Vagina (tissue), 2 donors: ENCODE data around the gene CADM1. TPM values are rescaled to one million over a fixed set of nuclear protein-coding genes. Genes with fewer than 3 reads are reported as not detected.

Source experiments
- DNase-seq, 2 donors: peaks; one replicate each; pipeline ENCODE4 v3.0.0-alpha.2; 2017; ENCODE audit errors: extremely low spot score in 2 of 2
- H3K27ac ChIP-seq: fragments of 200-600 bp; sonication (generic); one replicate; pipeline ENCODE4 v1.5.1; 2019
- H3K27me3 ChIP-seq: fragments of 200-600 bp; sonication (generic); one replicate; pipeline ENCODE4 v1.5.1; 2019
- H3K36me3 ChIP-seq, 2 donors: fragments of 200-600 bp; sonication (generic); one replicate each; pipeline ENCODE4 v1.5.1; 2017 to 2019
- H3K4me1 ChIP-seq: fragments of 200-600 bp; sonication (generic); one replicate; pipeline ENCODE4 v1.5.1; 2019
- H3K4me3 ChIP-seq, 2 donors: fragments of 200-600 bp; sonication (generic); 1 replicate in 1 of 2; 2 replicates in 1 of 2; pipeline ENCODE4 v1.5.1; 2016 to 2019
- H3K9me3 ChIP-seq: fragments of 200-600 bp; sonication (generic); one replicate; pipeline ENCODE4 v1.5.1; 2019
- POLR2A ChIP-seq, 2 donors: fragments of 450-650 bp; IDR thresholded peaks; one replicate each; pipeline ENCODE4 v1.6.1; 2017; ENCODE audit warnings: antibody characterized with exemption in 2 of 2, mild to moderate bottlenecking in 2 of 2, moderate library complexity in 2 of 2
- POLR2AphosphoS5 ChIP-seq, 2 donors: sonication (generic); formaldehyde crosslinking; IDR thresholded peaks; one replicate each; pipeline ENCODE4 v1.9.0; 2017; ENCODE audit warnings: antibody characterized with exemption in 2 of 2, mild to moderate bottlenecking in 2 of 2, low read depth in 1 of 2; ENCODE audit not compliant: insufficient read depth in 1 of 2
- intact Hi-C: fragments of 100-400 bp; cut with DNase I; formaldehyde crosslinking; loops from one replicate; pipeline ENCODE4 v1.15.1; 2023
- total RNA-seq: library from RNA; depleted of rRNA; stranded (reverse); fragments of >200 nt; gene quantifications from one replicate; pipeline ENCODE4 v1.2.3, GENCODE V29; 2016
- TF ChIP-seq, protein P1 (sequence below), 3 experiments: fragments of 450-650 bp in 2 of 3; fragments of 200-600 bp in 1 of 3; sonication (generic) in 1 of 3; IDR thresholded peaks; one replicate each; pipeline ENCODE4 v1.5.1; 2017 to 2019; ENCODE audit warnings: antibody characterized with exemption in 3 of 3, mild to moderate bottlenecking in 2 of 3, moderate library complexity in 2 of 3

The CADM1 gene
- total RNA-seq, 1 donor from 2014 or later: 37.1 TPM

DNA sequence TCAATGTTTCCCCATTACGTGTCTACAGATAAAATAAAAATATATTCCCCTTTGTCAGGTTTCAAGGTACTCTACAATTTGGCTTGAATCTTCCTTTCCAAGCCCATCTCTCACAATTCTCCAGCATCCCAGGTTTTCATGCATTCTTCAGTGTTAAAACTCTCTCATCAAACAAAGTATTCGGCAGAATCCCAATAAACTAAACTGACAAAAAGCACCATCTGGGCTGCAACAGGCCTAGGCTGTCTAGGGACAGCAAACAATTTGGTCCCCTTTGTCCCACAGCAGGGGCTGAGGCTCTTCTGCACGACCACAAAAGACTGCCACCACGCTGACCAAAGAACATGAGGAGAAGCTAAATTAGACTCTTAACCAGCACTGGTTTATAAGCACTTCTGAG is 159.4 kb downstream of the CADM1 start:
- no peak for DNase-seq
- intact Hi-C loops: no loop called here
- TF ChIP-seq POLR2AphosphoS5 (IDR thresholded peaks at IDR 0.05; ENCODE audit: insufficient read depth in 1 of 2, low read depth in 1 of 2): no peak
- TF ChIP-seq POLR2A (IDR thresholded peaks at IDR 0.05): no peak
- TF ChIP-seq, protein P1, sequence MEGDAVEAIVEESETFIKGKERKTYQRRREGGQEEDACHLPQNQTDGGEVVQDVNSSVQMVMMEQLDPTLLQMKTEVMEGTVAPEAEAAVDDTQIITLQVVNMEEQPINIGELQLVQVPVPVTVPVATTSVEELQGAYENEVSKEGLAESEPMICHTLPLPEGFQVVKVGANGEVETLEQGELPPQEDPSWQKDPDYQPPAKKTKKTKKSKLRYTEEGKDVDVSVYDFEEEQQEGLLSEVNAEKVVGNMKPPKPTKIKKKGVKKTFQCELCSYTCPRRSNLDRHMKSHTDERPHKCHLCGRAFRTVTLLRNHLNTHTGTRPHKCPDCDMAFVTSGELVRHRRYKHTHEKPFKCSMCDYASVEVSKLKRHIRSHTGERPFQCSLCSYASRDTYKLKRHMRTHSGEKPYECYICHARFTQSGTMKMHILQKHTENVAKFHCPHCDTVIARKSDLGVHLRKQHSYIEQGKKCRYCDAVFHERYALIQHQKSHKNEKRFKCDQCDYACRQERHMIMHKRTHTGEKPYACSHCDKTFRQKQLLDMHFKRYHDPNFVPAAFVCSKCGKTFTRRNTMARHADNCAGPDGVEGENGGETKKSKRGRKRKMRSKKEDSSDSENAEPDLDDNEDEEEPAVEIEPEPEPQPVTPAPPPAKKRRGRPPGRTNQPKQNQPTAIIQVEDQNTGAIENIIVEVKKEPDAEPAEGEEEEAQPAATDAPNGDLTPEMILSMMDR (IDR thresholded peaks at IDR 0.05): no peak
- H3K9me3 ChIP-seq: no peaks in the 10 kb centered on the region
- no peaks in the 10 kb centered on the region for H3K27me3 ChIP-seq
- no peaks in the 10 kb centered on the region for H3K4me1 ChIP-seq
- no peak overlapping the region for H3K27ac ChIP-seq
- no peak overlapping the region for H3K4me3 ChIP-seq
- H3K36me3 ChIP-seq: no peaks in the 10 kb centered on the region

DNA sequence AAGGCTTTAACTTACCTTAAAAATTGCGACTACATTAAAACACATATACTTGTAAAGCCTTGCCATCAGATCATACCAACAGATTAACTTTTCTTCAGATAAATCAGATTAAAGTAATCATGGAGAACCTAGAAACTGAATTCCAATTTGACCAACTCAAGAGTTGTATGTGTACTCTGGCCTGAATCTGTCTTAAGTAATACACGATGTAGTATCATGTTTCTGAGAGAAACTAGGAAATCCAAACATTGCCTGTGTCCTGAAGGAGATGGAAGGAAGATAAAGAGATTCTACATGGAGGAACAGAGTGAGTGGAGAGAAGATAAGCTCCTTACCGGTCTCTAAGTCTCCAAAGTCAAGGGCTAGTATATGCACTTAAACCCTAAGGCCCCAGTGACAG is 162.1 kb downstream of the CADM1 start:
- Histone ChIP-seq H3K4me3 (no peak overlapping the region), H3K36me3 (no peaks in the 10 kb centered on the region), H3K27ac (no peak overlapping the region), H3K4me1 (no peaks in the 10 kb centered on the region), H3K9me3 (no peaks in the 10 kb centered on the region), H3K27me3 (no peaks in the 10 kb centered on the region)
- TF ChIP-seq POLR2AphosphoS5 (IDR thresholded peaks at IDR 0.05; ENCODE audit: insufficient read depth in 1 of 2, low read depth in 1 of 2): no peak
- no peak for TF ChIP-seq POLR2A (IDR thresholded peaks at IDR 0.05)
- TF ChIP-seq, protein P1 (IDR thresholded peaks at IDR 0.05): no peak
- DNase-seq: no peak
- intact Hi-C loops: no loop called here

DNA sequence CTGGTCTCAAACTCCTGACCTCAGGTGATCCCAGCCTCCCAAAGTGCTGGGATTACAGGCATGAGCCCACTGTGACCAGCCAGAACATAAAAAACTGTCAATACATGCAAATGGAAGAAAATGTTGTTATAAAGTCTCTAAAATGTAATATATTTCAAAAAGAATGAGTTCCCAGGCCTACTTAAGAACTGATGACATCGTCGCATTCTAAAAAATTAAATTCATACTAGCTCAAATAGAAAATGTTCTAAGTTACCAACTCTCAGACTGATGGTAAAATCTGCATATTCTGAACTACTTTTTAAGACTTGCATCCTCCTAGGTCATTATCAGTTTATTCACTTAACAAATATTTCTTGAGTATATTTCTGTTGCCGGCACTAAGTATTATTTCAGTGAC is 163.3 kb downstream of the CADM1 start:
- TF ChIP-seq, protein P1 (IDR thresholded peaks at IDR 0.05): no peak
- TF ChIP-seq POLR2A (IDR thresholded peaks at IDR 0.05) (no peak), POLR2AphosphoS5 (IDR thresholded peaks at IDR 0.05; ENCODE audit: insufficient read depth in 1 of 2, low read depth in 1 of 2) (no peak)
- H3K27me3 ChIP-seq: no peaks in the 10 kb centered on the region
- no peaks in the 10 kb centered on the region for H3K9me3 ChIP-seq
- no peaks in the 10 kb centered on the region for H3K36me3 ChIP-seq
- H3K4me3 ChIP-seq: no peak overlapping the region
- intact Hi-C loops: no loop called here
- no peak overlapping the region for H3K27ac ChIP-seq
- DNase-seq: no peak
- no peaks in the 10 kb centered on the region for H3K4me1 ChIP-seq

DNA sequence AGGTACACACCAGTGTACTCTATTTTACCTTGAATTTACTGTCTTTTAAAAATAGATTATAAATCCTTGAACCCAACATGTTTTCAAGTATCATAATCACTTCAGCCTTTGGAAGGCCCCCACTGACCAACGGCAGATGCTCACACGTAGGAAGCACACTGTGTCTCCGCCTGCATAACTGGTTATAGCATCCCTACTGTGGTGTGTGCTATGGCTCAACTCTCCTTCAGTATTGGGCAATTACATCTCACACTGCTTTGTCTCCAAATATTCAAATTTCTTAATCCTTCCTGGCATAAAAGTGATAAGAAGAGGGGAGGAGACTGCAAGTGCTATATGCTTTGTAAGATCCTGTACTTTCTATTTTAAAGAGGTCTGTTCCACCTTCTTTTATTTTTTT is 165.7 kb downstream of the CADM1 start:
- no peak for DNase-seq
- Histone ChIP-seq H3K36me3 (no peaks in the 10 kb centered on the region), H3K27ac (no peak overlapping the region), H3K9me3 (no peaks in the 10 kb centered on the region), H3K4me3 (no peak overlapping the region), H3K27me3 (no peaks in the 10 kb centered on the region), H3K4me1 (no peaks in the 10 kb centered on the region)
- TF ChIP-seq POLR2A (IDR thresholded peaks at IDR 0.05) (no peak), POLR2AphosphoS5 (IDR thresholded peaks at IDR 0.05; ENCODE audit: insufficient read depth in 1 of 2, low read depth in 1 of 2) (no peak)
- TF ChIP-seq, protein P1 (IDR thresholded peaks at IDR 0.05): no peak
- intact Hi-C loops: loop anchor here (5.0 kb wide), 1 partner anchor 939 kb away; no protein-coding TSS in a partner anchor

DNA sequence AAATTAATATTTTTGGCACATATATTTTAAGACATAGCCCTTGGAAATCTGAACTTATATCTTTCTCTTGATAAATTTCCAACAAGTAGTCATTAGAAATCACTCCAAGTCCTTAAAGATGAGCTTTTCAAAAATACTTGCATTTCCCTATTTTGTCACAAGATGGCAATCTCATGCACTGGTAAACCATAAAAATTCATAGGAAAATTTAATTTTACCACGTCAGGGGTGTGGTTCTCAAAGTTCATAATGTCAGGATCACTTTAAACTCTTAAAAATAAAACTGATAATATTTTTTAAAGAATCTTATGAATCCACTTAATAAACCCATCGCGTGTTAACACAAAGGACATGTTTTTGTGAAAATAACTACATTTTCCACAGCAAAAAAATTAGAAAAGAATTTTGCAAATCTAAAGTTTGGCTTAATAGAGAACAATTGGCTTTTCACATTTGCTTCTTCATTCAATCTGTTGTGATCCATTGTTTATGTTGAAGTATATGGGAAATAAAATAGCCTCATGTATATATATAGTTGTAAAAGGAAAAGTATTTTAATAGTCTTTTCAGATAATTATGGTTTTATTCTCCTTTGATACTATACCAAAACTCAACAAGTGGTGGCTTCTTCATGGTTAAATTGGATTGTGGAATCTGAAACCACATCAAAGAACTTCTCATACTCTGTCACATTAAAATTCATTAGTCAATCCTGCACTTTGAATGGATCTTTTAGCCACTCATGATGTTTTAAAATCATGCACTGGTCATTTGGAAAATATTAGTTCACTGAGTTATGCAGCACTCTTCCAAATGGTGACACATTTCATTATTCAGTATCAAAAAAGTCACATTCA is 169.1 kb downstream of the CADM1 start:
- no peaks in the 10 kb centered on the region for H3K27me3 ChIP-seq
- no peaks in the 10 kb centered on the region for H3K9me3 ChIP-seq
- TF ChIP-seq, protein P1 (IDR thresholded peaks at IDR 0.05): peak in 2 of 3 experiments; percentile 43 to 55
- no peak for TF ChIP-seq POLR2AphosphoS5 (IDR thresholded peaks at IDR 0.05; ENCODE audit: insufficient read depth in 1 of 2, low read depth in 1 of 2)
- no peaks in the 10 kb centered on the region for H3K36me3 ChIP-seq
- no peaks in the 10 kb centered on the region for H3K4me1 ChIP-seq
- intact Hi-C loops: loop anchor here (5.0 kb wide), 2 partner anchors 172 to 942 kb away; no protein-coding TSS in a partner anchor
- H3K27ac ChIP-seq: no peak overlapping the region
- no peak overlapping the region for H3K4me3 ChIP-seq
- no peak for DNase-seq
